Psoas muscle (tissue), 8 donors: Measurements from ENCODE around the gene MT1G. TPM values are rescaled to one million over a fixed set of nuclear protein-coding genes. Genes with fewer than 3 reads are reported as not detected.

Experiments used
- ATAC-seq, 4 donors: fragments of 200-7000 bp; cut with Tn5 transposase; one replicate each; pipeline ENCODE4 v1.9.1; 2020; ENCODE audit warnings: moderate library complexity in 3 of 4, mild to moderate bottlenecking in 2 of 4
- DNase-seq, 2 donors: peaks; one replicate each; pipeline ENCODE4 v3.0.0-alpha.2; 2020
- H3K27ac ChIP-seq: fragments of 200-600 bp; one replicate; pipeline ENCODE4 v1.8.0; 2022
- H3K27me3 ChIP-seq, 3 donors: fragments of 200-600 bp in 1 of 3; one replicate each; pipeline versions ENCODE4 v1.6.1 to v1.8.0; 2013 to 2022; ENCODE audit warnings: low read length in 2 of 3, mild to moderate bottlenecking in 2 of 3, moderate library complexity in 1 of 3; ENCODE audit not compliant: insufficient read depth in 3 of 3
- H3K36me3 ChIP-seq, 2 donors: fragments of 200-600 bp in 1 of 2; one replicate each; pipeline versions ENCODE4 v1.6.1 to v1.8.0; 2013 to 2022; ENCODE audit warnings: low read depth in 1 of 2, mild to moderate bottlenecking in 1 of 2, moderate library complexity in 1 of 2; ENCODE audit not compliant: insufficient read depth in 1 of 2
- H3K4me1 ChIP-seq: fragments of 200-600 bp; one replicate; pipeline ENCODE4 v1.8.0; 2022
- H3K4me3 ChIP-seq: fragments of 200-600 bp; one replicate; pipeline ENCODE4 v1.8.0; 2022; ENCODE audit warnings: mild to moderate bottlenecking
- H3K9me3 ChIP-seq: fragments of 200-600 bp; one replicate; pipeline ENCODE4 v1.8.0; 2022
- CTCF ChIP-seq: fragments of 200-600 bp; IDR thresholded peaks from one replicate; pipeline ENCODE4 v1.8.0; 2022; ENCODE audit warnings: antibody characterized with exemption
- WGBS, 3 donors: extraction: QIAGEN DNeasy Blood & Tissue Kit; methylation state at CpG; one replicate each; pipeline versions ENCODE4 v1.1.6 to v1.1.7; 2013; 5-methylcytosine and 5-hydroxymethylcytosine counted together
- intact Hi-C, 2 donors: fragments of 100-400 bp; cut with DNase I; formaldehyde crosslinking; loops; one replicate each; pipeline versions ENCODE4 v1.11.0 to v1.14.2; 2022
- polyA plus RNA-seq, 3 donors: library from polyadenylated mRNA; stranded (reverse); fragments of 200-250 nt; gene quantifications; one replicate each; pipeline ENCODE4 v1.2.3, GENCODE V29; 2013
- total RNA-seq, 4 donors: library from RNA; stranded (reverse); fragmentation: NEBNext Ultra II Directional in 2 of 4; extraction: Animal tissue kit (Norgen Biotek cat#: 25700) in 2 of 4; gene quantifications; one replicate each; pipeline versions ENCODE4 v1.2.1 to v1.2.4, GENCODE V29; 2021 to 2023
- donor health status: healthy with polysubstance abuse.
- donor health status: DM: no; HTN: no; CAD: no; lungs with moderate emphysema.
- donor health status: Bipolar disorder and iron deficiency.
- donor health status: healthy.
- donor health status: DM: yes; HTN: yes; CAD: no.
- donor health status: DM: no; HTN: no; CAD: no.
- donor health status: DM: no; HTN: no; CAD: no.
- donor health status: DM: yes; HTN: yes; CAD: no.

Gene MT1G
- total and polyA plus RNA-seq, 7 donors, result 1.0 to 24.1 (median 6.8) TPM

GRCh38 chr16:56684256-56684925 lies 16.5 kb upstream of the MT1G start:
- peak in 3 of 4 donors; percentile 8 to 29 (median 27) for ATAC-seq
- H3K27me3 ChIP-seq, result no peaks in the 10 kb centered on the region
- no peak for TF ChIP-seq CTCF
- intact Hi-C loops, result no loop called here
- peak overlapping the region; percentile 92 for H3K27ac ChIP-seq
- WGBS, 3 donors, result 18 to 35% (median 19%) methylated on average over 4 of the region's 4 CpGs
- no peaks in the 10 kb centered on the region for H3K9me3 ChIP-seq
- peak; percentile 62 to 76 for DNase-seq
- H3K36me3 ChIP-seq, result no peaks in the 10 kb centered on the region
- H3K4me3 ChIP-seq, result peak overlapping the region; percentile 88
- H3K4me1 ChIP-seq, result peaks cover 40% of the 10 kb centered on the region

GRCh38 chr16:56683424-56684172 lies 15.7 kb upstream of the MT1G start:
- no peaks in the 10 kb centered on the region for H3K36me3 ChIP-seq
- intact Hi-C loops, result loop anchor here in 1 of 2 donors (2.0 kb wide), 1 partner anchor 75 kb away; the partner anchor contains the start of gene MT2A
- 23 to 34% (median 31%) methylated on average over 5 of the region's 5 CpGs for WGBS, 3 donors
- peaks cover 45% of the 10 kb centered on the region for H3K4me1 ChIP-seq
- peak in 1 of 4 donors; percentile 5 for ATAC-seq
- H3K9me3 ChIP-seq, result no peaks in the 10 kb centered on the region
- no peak for TF ChIP-seq CTCF
- H3K27me3 ChIP-seq, result no peaks in the 10 kb centered on the region
- peak overlapping the region; percentile 88 for H3K4me3 ChIP-seq
- peak overlapping the region; percentile 92 for H3K27ac ChIP-seq
- DNase-seq, result peak in 1 of 2 donors; percentile 66

GRCh38 chr16:56682703-56683397 lies 15.0 kb upstream of the MT1G start:
- WGBS, 3 donors, result 7 to 17% (median 14%) methylated on average over 8 of the region's 8 CpGs
- peak overlapping the region; percentile 92 for H3K27ac ChIP-seq
- no peak for TF ChIP-seq CTCF
- intact Hi-C loops, result loop anchor here in 1 of 2 donors (2.0 kb wide), 1 partner anchor 74 kb away; the partner anchor contains the start of gene MT2A
- no peaks in the 10 kb centered on the region for H3K27me3 ChIP-seq
- H3K4me1 ChIP-seq, result peaks cover 45% of the 10 kb centered on the region
- DNase-seq, result peak in 1 of 2 donors; percentile 33
- no peaks in the 10 kb centered on the region for H3K9me3 ChIP-seq
- peak overlapping the region; percentile 88 for H3K4me3 ChIP-seq
- H3K36me3 ChIP-seq, result no peaks in the 10 kb centered on the region
- peak in 1 of 4 donors; percentile 2 for ATAC-seq

GRCh38 chr16:56681939-56682702 lies 14.3 kb upstream of the MT1G start, which contains the start of gene MT1X:
MT1X (plus strand) TSS chr16:56682470; CDS start chr16:56682541, 71 bp downstream.
- peak within 1 kb of the TSS; percentile 92 for H3K27ac ChIP-seq
- TF ChIP-seq CTCF, result no peak
- peaks cover 45% of the 10 kb centered on the region for H3K4me1 ChIP-seq
- ATAC-seq, result peak; percentile 61 to 81 (median 72)
- no peaks in the 10 kb centered on the region for H3K27me3 ChIP-seq
- H3K9me3 ChIP-seq, result no peaks in the 10 kb centered on the region
- intact Hi-C loops, result loop anchor here in 1 of 2 donors (2.0 kb wide), 1 partner anchor 73 kb away; the partner anchor contains the start of gene MT2A
- WGBS, 3 donors, result 0 to 1% (median 0%) methylated on average over 36 to 49 of the region's 49 CpGs
- DNase-seq, result peak; percentile 97 to 99
- H3K4me3 ChIP-seq, result peak within 1 kb of the TSS; percentile 88
- no peaks in the 10 kb centered on the region for H3K36me3 ChIP-seq
